HG03066 (cell line): ENCODE data around the gene GPR26.
"Not testable (repeated sequence)": the region's sequence is repeated elsewhere in the genome, so short reads cannot be mapped to it uniquely, and the experiment has no call there.

Experiments
- ATAC-seq: cut with Tn5 transposase; IDR thresholded peaks from one replicate; pipeline ENCODE4 v1.9.1; 2021; ENCODE audit warnings: low read depth; ENCODE audit not compliant: unreplicated experiment

The GPR26 gene

DNA sequence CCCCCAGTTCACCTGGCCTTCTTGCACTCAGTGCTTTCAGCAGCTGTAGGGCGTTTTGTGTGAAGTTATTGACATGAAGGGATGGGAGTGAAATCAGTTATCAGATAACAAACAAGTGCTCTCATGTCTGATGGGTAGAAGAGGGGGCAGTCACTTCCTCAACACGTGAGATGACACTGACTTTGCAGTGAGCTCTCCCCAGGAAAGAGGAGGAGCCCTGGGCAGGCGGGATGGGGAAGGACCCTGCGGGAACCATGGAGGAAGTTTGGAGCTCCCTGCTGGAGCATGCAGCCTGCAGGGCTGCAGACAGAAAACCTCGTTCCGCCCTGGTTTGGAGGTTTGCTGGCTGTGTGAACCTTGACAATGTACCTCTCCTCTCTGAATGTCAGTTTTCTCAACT is 38.7 kb downstream of the GPR26 start:
- no peak for ATAC-seq

DNA sequence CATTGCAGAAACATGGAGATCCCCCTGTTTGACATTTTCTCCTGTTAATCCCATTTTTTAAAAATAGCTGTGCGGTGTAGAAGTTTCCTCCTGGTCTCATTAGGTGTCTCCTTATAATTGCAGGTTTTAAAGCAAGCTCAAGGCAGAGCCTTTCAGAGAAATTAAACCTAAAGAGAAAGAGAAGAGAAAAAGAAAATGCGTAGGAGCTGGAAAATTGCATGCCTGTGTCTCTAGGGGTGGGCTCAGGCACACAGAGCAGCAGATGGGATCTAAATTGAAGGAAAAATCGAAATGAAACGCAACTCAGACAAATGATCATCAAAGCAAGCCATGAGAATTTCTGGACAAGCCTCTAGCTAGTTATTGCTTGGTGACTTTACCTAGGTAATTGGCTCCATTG is 40.1 kb downstream of the GPR26 start:
- no peak for ATAC-seq

DNA sequence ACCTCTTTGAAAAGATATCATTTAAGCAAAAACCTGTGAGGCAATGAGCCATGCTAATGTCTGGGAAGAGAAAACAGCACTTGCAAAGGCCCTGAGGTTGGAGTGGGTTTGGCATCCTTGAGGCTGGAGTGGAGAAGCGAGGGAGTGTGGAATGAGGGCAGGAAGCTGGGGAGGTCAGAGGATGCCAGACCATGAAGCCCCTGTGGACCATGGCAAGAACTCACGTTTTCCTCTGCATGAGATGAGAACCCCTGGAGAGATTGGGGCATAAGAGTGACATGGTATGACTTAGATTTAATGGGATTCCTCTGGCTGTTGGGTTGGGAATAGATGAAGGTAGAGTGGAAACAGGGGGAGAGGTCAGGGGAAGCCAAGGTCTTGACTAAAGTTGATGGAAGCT is 49.4 kb downstream of the GPR26 start:
- no peak for ATAC-seq

DNA sequence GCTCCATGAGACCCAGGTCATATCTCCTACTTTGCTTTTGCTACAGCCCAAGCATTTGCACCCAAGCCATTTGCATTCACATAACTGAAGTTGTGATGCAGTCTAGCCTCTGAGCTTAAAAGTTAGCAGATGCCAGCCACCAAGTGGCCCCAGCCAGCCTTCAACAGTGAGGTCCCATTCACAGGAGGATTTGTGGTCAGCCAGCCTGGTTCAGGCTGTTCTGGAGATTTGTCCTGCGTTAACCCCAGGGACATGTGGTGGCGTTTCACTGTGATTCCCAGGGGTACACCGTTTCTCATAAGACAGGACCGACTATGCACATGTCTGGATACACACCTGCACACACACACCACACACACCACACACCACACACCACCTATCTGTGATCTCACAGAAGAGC is 51.2 kb downstream of the GPR26 start:
- ATAC-seq = no peak

DNA sequence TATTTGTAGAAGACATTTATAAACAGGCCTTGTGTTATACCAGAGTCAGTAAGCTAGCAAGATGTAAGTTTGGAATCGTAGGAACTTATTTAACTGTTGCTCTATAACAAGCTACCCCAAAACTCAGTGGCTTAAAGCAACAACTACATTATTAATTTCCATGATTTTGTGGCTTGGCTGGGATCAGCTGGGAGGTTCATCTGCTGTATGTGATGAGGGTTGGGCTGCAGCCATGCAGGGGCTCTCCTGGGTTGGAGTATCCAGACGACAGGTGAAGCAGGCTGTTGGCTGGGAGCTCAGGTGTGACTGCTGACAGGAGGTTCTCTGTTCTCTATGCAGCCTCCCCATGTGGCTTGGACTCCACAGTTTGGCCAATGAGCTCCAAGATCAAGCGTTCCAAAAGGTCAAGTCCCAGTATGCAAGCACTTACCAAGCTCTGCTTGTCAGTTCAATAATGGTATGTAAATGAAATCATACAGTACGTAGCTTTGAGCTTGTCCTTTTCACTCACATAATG is 52.4 kb downstream of the GPR26 start:
- no peak for ATAC-seq

DNA sequence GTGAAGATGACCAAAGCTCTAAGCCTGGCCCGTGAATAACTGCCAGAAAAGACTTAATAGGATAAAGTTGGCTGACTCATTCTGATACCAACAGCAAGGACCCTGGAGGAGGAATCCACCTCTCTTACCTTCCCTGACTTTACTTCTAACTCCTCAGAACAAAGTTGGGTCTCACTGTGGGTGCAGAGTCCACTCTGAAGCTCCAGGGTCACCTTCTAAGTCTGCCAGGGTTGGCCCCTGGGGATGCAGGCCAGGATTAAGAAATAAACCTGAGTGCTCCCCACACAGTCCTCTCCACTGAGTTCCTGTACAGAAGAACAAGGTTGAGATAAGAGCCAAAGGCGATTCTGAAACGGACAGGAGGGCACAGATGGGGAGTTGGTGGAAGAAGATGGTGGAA is 54.4 kb downstream of the GPR26 start:
- no peak for ATAC-seq

DNA sequence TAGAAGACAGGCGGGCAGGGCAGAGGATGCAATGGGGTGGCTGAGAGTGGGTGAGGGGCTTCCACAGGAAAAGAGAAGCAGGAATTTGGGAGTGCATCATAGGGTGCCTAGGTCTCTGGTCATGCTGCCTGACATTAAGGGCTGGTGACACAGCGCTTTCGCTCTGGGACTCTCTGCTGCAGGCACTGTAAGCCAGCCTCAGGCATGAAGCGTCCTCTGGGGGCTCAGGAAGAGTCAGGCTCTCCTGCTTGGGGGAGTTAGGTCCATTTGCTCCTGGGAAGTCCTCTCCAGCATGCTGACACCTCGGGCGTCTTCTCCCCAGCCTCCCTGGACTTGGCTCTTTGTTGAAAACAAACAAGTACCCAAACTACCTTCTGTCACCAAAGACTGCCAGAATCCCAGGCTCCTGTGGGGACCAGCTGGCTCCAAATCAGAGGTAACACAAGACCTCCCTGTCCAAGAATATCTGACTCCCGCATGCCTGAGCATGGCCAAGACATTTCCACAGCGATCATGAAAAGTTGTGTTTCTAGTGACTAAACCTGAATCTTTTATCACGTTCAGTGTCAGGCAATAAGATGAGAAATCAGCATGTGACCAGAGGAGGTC is 55.4 kb downstream of the GPR26 start:
- ATAC-seq = no peak

DNA sequence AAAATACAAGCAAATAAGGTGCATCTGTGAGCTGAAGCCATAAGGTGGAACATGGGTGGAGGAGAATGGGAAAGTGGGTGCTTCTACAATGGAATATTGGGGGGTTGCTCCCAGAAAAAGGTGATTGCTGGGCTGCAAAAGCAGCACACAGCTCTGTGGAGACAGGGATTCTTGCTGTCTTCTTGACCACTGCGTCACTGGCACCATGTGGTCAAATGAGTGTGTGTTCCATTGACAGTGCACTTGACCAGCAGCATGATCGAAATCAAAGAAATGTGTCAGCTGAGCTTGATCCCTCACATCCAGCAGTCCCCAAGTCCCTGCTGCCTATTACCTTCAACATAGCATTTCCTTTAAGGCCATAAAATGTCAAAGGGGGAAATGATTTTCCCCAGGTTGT is 56.2 kb downstream of the GPR26 start:
- ATAC-seq = no peak

DNA sequence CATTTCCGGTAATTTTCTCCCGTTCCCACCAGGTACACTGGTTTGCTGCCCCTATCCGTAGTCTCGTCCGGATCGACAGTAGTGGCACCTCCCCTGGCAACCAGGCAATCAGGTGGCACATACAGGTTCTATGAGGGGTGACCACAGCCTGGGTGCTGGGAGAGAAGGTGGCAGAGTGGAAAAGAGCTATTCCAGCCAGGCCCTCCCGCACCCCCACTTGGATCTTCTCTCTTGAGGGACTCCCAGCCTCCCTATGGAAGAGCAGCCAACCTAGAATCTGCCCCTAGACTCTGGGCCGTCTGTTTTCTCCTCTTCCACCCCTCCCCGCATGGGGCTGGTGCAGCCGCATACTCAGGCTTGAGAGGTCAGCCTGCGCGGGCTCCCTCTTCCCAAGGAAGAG is 58.6 kb downstream of the GPR26 start:
- ATAC-seq = no peak

DNA sequence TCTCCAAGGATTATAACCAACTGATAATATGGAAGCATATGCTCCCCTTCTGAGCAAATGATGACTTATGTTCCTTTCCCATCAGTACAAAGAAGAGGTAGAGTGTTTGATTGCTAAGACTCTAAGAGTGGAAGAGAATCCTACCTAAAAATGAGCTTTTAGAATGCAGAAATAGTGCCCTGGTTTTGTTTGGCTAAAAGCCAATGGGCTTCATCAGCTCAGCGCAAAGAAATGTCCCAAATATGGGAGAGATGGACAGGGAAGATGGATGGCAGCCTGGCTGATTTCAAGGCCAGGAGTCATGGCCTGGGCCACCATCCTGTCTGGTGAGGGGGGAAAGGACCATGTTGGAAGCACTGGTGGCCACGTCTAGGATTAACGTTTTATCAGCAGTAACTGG is 60.2 kb downstream of the GPR26 start:
- ATAC-seq = no peak

DNA sequence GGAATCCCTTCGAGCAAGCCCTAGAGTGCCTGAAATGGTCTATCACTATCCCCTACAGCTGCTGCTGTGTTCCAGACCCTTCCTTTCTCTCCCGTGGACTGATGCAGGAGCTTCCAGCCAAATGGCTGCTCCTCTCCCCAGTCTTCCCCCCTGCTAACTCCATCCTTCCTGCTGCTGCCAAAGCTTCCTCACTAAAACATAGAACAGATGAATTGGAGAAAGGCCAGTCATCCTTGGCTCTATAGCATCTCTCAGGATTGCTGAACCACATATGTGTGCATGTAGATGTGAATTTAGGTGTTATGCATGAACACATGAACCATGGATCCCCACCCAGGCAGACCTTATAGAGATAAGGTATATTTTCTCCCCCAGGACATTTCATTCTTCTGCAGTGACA is 60.7 kb downstream of the GPR26 start:
- no peak for ATAC-seq

DNA sequence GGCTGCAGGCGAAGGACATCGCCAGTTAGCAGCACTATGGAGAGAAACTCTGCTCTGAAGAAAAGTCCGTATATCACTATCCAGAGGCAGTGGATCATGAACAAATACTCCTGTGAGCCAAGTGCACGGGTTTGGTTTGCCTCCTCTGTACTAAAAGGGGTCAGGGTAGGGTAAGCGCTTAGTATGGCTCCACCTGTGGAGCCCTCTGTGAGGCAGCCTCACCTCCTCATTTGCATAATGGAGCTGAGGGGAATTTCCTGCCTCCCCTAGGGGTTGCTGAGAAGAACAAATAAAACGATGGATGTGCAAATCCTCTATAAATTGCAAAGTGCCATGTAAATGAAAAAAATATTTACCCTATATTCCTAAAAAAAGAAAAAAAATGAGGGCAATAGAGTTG is 63.4 kb downstream of the GPR26 start:
- no peak for ATAC-seq

DNA sequence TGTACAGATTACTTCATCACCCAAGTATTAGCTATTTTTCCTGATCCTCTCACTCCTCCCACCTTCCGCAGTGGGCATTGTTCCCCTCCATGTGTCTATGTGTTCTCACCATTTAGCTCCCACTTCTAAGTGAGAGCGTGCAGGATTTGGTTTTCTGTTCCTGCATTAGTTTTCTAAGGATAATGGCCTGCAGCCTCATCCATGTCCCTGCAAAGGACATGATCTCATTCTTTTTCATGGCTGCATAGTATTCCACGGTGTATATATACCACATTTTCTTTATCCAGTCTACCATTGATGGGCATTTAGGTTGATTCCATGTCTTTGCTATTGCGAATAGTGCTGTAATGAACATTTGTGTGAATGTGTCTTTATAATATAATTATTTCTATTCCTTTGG is 70.8 kb downstream of the GPR26 start:
- ATAC-seq = not testable (repeated sequence)

DNA sequence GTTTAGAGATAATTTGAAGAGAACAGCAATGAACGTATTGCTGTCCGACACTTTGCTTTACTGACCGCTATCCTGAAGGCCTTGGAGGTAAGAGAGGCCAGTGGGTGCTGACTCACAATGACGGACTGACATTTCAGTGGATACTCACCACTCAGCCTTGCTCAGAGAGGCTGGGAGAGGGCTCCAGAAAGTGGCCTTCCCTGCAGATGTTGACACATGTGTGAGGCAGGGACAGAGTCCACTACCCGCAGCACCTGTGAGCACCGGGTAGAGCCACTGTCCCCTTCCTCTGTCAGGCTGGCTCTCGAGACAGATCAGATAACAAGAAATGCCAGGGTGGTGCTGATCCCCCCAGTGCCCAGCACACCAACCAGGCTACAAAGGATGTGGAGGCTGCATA is 75.0 kb downstream of the GPR26 start:
- no peak for ATAC-seq

DNA sequence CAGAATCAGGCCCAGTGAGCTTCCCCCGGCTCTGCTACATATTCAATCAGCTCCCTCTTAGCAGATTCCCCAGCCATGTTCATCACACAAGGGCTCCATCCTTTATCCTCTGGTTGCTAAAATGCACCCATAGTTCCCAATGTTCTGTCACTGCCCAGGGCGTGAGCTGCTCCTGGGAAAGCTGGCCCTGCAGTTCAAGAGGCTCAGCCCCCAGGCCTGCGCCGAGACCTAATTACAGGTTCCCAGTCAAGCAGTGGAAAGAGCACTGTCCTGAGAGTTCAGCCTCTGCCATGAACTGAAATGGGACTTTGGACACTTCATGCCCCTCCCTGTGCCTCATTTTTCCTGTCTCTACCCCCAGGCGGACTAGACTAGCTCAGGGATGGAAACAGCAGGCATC is 75.6 kb downstream of the GPR26 start:
- no peak for ATAC-seq

DNA sequence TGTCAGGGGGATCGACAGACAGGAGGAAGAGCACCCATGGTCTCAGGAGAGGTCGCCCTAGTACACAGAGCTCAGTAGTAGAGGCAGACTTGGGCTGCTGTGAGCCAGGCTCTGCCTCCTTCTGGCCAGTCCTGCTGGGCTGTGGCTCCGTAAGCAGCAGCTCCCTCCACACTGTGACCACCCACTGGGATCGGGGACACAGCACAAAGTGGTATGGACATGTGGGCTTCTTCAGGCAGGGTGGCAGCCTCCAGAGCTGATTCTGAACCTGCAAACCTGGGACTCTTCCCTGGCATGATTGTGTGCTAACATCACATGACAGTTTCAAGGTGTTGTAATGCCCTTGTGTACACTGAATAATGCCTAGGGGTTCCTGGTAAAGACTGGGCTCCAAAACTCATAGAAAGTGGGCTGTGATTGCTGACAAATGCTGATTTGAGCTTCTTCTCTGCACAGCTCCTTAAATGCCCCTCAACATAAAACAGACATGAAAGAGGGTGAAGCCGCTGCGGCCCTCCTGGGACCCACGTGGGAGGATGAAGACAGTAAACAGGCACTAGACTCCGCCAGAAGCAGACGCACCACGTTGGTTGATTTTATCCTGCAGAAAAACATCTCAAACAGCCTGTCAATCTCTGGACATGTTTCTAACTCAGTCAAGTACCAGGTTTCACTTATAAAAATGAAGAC is 76.7 kb downstream of the GPR26 start:
- ATAC-seq = no peak

DNA sequence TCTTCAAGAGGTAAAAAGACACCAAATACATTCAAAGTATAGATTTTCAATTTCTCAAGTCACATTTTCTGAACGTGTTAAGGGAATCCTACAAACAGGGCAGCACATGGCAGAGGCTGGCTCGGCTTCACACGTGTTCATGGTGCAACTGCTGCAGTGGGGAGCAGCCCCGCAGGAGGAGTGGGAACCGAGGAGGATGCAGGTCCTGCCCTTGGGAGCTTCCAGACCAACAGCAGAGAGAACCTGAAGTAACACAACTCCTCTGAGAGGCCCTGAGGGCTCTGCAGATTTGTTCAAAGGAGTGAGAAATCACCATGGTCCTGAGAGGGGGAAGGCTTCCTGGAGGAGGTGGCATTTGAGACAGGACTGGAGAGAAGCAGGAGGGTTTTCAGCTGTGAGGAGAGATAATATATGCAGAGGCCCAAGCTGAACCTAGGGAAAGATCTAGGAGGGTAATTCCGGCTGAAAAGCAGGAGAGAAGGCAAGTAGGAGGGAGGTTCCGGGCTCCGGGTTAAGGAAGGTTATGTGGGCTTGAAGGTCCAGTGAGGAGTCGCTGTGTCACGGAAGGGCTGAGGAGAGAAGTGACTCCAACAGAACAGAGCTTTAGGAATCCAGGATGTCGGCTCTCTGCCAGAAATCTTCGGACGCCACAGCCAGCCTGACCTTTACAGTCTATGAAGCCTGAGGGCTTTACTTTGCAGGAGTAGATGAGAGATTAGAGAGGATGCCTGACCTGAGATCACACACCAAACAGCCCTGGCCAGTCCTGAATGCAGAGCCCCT is 77.5 kb downstream of the GPR26 start:
- ATAC-seq = no peak

DNA sequence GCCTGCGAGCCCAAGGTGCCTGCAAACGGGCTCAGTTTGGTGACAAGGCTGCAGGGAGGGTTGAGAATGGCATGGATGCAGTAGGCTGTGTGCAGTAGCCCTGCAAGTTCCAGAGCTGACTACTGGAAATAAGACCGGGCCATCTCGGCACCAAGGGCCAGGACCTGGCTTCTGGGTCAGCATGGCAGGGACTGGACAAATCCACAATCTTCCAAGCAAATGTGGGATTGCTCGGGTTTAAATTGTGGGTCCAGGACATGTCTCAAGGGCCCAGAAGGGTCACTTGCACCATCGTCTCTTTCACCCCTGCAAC is 78.0 kb downstream of the GPR26 start:
- no peak for ATAC-seq
